AG10803 (cell line): ENCODE results near the gene SHLD1.
"Not testable (repeated sequence)": the region's sequence is repeated elsewhere in the genome, so short reads cannot be mapped to it uniquely, and the experiment has no call there.

Experiments used
- DNase-seq: peaks from one replicate; pipeline ENCODE4 v3.0.0; 2010; ENCODE audit warnings: low read depth
- H3K4me3 ChIP-seq: 2 replicates; pipeline ENCODE4 v1.5.1; 2011; ENCODE audit warnings: mild to moderate bottlenecking, low read length, control low read depth
- CTCF ChIP-seq: conservative IDR thresholded peaks from 2 replicates; pipeline ENCODE4 v1.5.1; 2011; ENCODE audit warnings: mild to moderate bottlenecking, low read length, control low read depth, inconsistent platforms

SHLD1 gene

GRCh38 chr20:5737966-5738365, 12.2 kb upstream of the SHLD1 start:
- no peak for TF ChIP-seq CTCF
- no peak for DNase-seq
- H3K4me3 ChIP-seq = no peak overlapping the region

- not testable (repeated sequence) for DNase-seq, H3K4me3 ChIP-seq
Observed at GRCh38 chr20:5740643-5741042, 9.6 kb upstream of the SHLD1 start.

- no peak overlapping the region for H3K4me3 ChIP-seq
- TF ChIP-seq CTCF = no peak
- no peak for DNase-seq
Observed at GRCh38 chr20:5741089-5741488, 9.1 kb upstream of the SHLD1 start.

DNA sequence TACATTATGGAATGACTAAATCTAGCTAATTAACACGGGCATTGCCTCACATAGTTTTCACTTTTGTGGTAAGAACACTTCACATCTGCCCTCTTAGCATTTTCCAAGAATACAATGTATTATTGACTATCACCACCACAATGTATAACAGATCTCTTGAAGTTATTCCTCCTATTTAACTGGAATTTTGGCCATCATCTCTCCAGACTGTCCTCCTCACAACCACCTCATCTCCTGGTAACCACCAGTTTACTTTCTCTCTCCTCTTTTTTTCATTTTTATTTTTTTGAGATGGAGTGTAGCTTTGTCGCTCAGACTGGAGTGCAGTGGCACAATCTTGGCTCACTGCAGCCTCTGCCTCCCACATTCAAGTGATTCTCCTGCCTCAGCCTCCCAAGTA, 8.2 kb upstream of the SHLD1 start:
- no peak overlapping the region for H3K4me3 ChIP-seq
- DNase-seq = no peak
- TF ChIP-seq CTCF = no peak

GRCh38 chr20:5745416-5746030, 4.7 kb upstream of the SHLD1 start:
- DNase-seq = no peak
- H3K4me3 ChIP-seq = no peak overlapping the region
- no peak for TF ChIP-seq CTCF

GRCh38 chr20:5746064-5746463, 4.1 kb upstream of the SHLD1 start:
- no peak overlapping the region for H3K4me3 ChIP-seq
- DNase-seq = no peak
- TF ChIP-seq CTCF = no peak

- DNase-seq = no peak
- H3K4me3 ChIP-seq = no peak overlapping the region
- no peak for TF ChIP-seq CTCF
Observed at GRCh38 chr20:5748246-5748645, 2.0 kb upstream of the SHLD1 start.

- not testable (repeated sequence) for H3K4me3 ChIP-seq
Observed at GRCh38 chr20:5749512-5749951, 669 bp upstream of the SHLD1 start.

More at GRCh38 chr20:5749512-5749951, 669 bp upstream of the SHLD1 start:
- not testable (repeated sequence) for DNase-seq
